Left kidney (tissue), 2 donors: Measurements from ENCODE around the gene ADAMTS17. TPM values are rescaled to one million over a fixed set of nuclear protein-coding genes. Genes with fewer than 3 reads are reported as not detected.
A peak's percentile ranks its signal among the peaks of the same experiment; 100 is the strongest.
"Not testable (repeated sequence)": the region's sequence is repeated elsewhere in the genome, so short reads cannot be mapped to it uniquely, and the experiment has no call there.

Experiments used
- DNase-seq: peaks from one replicate; pipeline ENCODE4 v3.0.0-alpha.2; 2013
- polyA plus RNA-seq: library from polyadenylated mRNA; unstranded; fragments of 120-200 nt; gene quantifications from one replicate; pipeline ENCODE4 v1.2.1, GENCODE V29; 2013; ENCODE audit not compliant: insufficient read length

The ADAMTS17 gene
- polyA plus RNA-seq, 1 donor = 2.3 TPM

GRCh38 chr15:99955532-99955931 is 386.2 kb downstream of the ADAMTS17 start:
- no peak for DNase-seq

DNA sequence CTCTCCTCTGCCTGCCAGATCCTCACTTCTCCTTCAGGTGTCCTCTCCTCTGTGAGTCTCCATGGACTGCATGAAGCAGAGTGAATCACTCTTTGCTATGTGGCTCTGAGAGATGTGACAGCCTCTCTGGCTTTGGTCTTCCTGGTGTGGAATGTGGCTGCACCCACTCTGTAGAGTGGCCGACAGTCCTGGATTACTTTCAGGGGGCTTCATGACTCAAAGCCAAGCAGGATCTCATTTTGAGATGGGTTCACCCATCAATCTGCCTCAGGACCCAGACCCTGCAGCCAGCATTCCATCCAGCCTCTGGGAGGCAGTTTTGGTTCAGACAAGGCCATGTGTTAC is 386.6 kb downstream of the ADAMTS17 start:
- no peak for DNase-seq

GRCh38 chr15:99954361-99955180 is 387.2 kb downstream of the ADAMTS17 start:
- DNase-seq = no peak

DNA sequence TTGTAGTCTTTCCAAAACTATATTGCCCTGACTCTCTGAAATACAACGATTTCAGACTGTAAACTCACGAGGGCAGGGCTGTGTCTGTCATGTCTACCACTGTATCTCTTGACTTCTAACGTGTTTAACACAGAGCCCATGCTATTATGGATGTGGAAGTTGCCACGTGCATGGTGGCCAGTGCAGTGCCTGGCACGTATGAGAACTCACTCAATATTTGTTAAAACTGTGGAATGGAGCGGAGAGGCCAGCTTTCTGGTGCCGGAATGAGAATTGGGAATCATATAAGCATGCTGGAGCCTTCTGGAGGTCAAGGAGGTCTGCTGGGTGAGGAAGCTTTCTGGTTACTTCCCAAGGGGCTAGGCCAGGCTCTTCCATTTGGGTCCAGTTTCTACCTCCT is 387.9 kb downstream of the ADAMTS17 start:
- DNase-seq = no peak

DNA sequence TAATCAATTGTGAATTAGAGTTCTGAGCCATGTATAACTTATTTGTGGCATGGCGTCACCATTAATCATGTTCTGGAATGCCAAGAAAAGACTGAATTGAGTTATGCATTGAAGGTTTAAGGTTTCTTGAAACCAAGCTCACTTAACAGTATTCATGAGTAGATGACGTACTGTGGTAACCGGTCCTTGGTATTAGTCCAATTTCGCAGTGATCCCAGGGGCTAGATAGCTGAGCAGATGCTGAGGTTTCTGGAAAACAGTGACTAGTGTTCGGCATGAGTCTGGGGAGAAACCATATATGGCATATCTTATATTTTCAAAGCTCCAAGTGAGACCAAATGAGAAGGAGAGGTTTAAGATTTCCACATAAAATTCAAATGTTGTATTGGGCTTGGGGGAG is 390.3 kb downstream of the ADAMTS17 start:
- no peak for DNase-seq

- no peak for DNase-seq
Measured at GRCh38 chr15:99944131-99944530, 397.6 kb downstream of the ADAMTS17 start.

DNA sequence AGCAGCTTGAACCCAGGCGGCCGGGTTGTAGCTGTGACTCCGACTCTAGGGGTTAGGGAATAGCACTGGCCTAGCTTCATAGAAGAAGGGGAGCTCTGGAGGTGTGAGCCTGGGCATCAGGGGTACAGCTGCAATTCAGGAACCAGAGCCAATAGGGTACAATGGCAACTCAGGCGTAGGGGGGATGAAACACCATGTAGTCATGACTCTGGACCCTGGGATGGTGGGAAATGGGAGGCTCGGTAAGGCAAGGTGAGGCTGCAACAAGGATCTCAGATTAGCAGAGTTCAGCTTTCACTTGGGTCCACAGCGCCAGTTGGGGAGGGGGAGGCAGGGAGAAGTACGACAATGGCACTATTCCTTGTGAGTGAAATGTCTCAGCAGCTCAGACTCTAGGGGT is 398.3 kb downstream of the ADAMTS17 start:
- DNase-seq = no peak

- DNase-seq = no peak
Measured at GRCh38 chr15:99932676-99933402, 408.9 kb downstream of the ADAMTS17 start.

- no peak for DNase-seq
Measured at GRCh38 chr15:99931703-99932603, 409.8 kb downstream of the ADAMTS17 start.

DNA sequence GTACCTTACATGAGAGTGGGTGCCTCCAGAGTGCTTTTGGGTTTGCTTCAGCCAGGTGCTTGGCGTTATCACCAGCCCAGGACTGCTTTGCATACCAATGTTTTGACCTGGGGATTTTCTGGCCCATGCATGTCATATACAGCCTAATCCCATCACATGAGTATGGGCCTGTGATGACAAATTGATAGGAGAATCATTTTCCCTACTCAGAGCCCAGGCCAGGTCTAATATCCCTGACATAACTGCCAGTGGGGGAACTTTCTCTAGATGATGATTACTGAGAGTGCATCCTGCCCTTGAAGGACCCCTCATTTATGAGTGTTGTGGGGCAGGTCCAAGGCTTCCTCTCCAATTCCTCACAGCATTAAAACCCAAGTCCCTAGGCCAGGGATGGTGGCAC is 411.1 kb downstream of the ADAMTS17 start:
- DNase-seq = no peak

DNA sequence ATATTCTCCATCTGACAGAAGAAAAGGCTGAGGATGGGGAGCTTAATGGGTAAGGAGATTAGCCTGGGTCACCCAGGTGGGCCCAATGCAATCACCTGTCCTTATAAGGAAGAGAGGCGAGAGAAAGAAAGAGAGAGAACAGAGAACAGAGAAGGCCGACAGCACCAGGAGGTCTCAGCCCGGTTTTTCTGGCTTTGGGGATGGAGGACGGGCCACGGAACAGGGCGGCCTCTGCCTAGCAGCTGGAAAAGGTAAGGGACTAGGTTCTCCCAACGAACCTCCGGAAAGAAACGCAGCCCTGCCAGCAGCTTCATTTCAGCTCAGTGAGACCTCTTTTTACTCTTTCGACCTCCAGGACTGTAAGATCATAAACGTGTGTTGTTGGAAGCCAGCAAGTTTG is 412.5 kb downstream of the ADAMTS17 start:
- no peak for DNase-seq

- DNase-seq = peak; percentile 64
Measured at GRCh38 chr15:99928429-99928981, 413.3 kb downstream of the ADAMTS17 start.

- not testable (repeated sequence) for DNase-seq
Measured at GRCh38 chr15:99926532-99926931, 415.2 kb downstream of the ADAMTS17 start.

DNA sequence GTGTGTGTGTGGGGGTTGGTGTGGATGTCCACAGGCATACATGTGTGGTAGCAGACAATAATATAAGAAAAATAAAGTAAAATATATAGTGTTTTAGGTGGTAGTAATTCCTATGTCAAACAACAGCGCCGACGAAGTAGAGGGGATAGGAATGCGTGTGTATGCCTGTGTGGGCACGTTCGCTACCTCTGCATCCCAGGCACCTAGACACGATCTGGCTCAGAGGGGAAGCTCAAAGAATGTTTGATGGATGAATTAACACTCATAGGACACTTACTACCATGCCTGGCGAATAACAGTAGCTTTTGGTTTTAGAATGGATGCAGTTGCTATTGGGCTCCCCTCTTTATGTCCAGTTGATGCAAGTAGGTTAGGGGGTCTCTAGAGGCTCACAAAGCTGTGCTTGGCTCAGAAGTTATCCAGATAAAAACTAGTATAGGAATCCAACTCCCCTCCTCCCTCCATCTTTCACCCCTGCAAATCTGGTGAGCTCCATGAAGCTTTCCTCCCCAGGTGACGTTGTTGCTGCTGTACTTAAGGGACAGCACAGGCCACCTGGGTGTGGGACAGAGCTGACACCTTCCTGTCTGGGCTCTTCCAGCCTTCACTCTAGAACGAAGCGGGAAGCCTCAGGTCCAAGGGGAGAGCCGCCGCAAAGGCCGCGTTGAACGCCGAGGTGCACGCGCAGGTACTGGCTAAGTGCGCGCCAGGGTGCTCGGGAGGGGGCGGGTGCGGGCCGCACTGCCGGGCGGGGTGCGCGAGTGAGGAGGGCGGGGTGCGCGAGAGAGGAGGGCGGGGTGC is 415.9 kb downstream of the ADAMTS17 start:
- DNase-seq = peak; percentile 35

DNA sequence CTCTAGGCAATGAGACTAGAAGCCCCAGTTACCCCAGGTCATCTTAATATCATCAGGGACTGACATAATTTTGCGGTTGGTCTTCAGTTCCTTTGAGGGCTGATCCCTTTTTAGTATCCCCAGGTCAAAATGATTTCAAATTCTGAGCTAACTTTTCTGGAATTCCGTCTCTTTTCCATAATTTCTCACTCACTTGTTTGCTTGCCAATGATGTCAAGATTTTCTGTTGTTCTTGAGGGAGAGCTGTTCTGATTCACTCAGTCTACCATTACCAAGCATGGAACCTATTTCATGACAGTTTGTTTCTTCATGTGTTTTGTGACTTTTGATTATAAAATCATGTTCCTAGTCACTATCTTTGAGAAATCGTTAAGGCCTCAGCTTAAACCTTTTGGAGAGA is 418.1 kb downstream of the ADAMTS17 start:
- DNase-seq = no peak

Other genes starting within 250 kb of the ADAMTS17 start
- gene CERS3, start 187.0 kb upstream of the ADAMTS17 start, polyA plus RNA-seq = 0.08 TPM